A673 (cell line): ENCODE results near the gene JARID2.

ENCODE experiments used
- EZH2 ChIP-seq: fragments of 200-600 bp; sonication (generic); IDR thresholded peaks from 2 replicates; pipeline ENCODE4 v1.6.1; 2017; ENCODE audit warnings: borderline replicate concordance, low read depth, mild to moderate bottlenecking, mixed read lengths, antibody characterized with exemption, low read length; ENCODE audit not compliant: poor library complexity, severe bottlenecking
- TF ChIP-seq, protein P1 (sequence below): fragments of 300-800, 200-600 bp; sonication (generic); conservative IDR thresholded peaks from 2 replicates; pipeline ENCODE4 v1.5.1; 2017; ENCODE audit warnings: low read depth, mild to moderate bottlenecking, antibody characterized with exemption, low read length, moderate library complexity, mixed read lengths

DNA sequence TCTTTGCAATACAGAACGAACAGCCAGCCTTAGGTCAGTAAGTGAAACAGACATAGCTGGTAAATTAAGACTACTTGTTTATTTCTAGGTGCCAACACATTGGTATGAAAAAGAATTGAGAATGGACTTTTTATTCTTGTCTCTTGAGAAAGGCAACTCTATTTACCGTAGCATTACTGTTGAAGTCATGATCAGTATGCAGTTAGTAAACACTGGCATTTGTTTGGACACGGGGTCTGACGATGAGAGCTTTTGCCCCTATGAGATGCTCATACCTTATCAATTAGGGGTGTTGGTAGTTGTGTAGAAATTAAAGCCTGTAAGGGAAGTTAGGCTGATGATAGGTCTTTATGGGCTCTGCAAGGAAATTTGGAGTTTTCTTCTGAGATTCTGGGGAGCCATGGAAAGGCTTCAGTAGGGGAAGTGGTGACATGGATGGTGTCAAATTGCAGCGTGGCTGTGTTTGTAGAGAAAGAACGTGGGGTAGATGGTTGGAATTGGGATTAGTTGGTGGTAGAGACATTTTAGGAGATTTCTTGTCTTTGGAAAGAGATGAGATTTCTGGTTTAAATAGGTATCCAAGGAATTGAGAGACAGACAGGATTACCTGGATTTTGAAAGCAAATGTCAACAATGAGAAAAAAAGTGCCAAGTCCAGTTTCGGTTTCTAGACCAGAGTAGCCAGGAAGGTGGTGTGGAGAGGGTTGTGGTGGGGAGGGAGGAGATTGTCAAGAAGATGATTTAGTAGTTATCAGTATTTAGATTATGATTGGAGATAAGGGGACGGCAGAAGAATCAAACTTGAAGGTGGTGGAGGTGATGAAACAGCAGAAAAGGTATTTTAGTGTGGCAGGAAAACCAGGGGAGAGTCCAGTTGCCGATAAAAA is 116.6 kb downstream of the JARID2 start:
- TF ChIP-seq, protein P1, sequence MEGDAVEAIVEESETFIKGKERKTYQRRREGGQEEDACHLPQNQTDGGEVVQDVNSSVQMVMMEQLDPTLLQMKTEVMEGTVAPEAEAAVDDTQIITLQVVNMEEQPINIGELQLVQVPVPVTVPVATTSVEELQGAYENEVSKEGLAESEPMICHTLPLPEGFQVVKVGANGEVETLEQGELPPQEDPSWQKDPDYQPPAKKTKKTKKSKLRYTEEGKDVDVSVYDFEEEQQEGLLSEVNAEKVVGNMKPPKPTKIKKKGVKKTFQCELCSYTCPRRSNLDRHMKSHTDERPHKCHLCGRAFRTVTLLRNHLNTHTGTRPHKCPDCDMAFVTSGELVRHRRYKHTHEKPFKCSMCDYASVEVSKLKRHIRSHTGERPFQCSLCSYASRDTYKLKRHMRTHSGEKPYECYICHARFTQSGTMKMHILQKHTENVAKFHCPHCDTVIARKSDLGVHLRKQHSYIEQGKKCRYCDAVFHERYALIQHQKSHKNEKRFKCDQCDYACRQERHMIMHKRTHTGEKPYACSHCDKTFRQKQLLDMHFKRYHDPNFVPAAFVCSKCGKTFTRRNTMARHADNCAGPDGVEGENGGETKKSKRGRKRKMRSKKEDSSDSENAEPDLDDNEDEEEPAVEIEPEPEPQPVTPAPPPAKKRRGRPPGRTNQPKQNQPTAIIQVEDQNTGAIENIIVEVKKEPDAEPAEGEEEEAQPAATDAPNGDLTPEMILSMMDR, result no peak
- TF ChIP-seq EZH2, result no peak
